K562 (cell line): ENCODE measurements around the gene SERTAD3. TPM values are rescaled to one million over a fixed set of nuclear protein-coding genes. Genes with fewer than 3 reads are reported as not detected.

ENCODE experiments used
- BRF2 ChIP-seq: IDR thresholded peaks from 3 replicates; pipeline ENCODE4 v1.6.1; 2011; ENCODE audit warnings: borderline replicate concordance, mild to moderate bottlenecking; ENCODE audit not compliant: insufficient read length, insufficient read depth
- CBX2 ChIP-seq: fragments of 200-600 bp; sonication (generic); IDR thresholded peaks from one replicate; pipeline ENCODE4 v1.6.1; 2012; ENCODE audit warnings: mild to moderate bottlenecking, low read length, inconsistent platforms; ENCODE audit not compliant: insufficient read depth, poor library complexity, severe bottlenecking
- HNRNPLL ChIP-seq: fragments of 200-400 bp; formaldehyde crosslinking; IDR thresholded peaks from 2 replicates; pipeline ENCODE4 v1.6.1; 2017; ENCODE audit warnings: low read length, low read depth, mild to moderate bottlenecking; ENCODE audit not compliant: poor library complexity, severe bottlenecking
- ILK ChIP-seq: fragments of 450-650 bp; IDR thresholded peaks from 2 replicates; pipeline ENCODE4 v1.6.1; 2016; ENCODE audit warnings: missing genetic modification characterization, low read depth, mild to moderate bottlenecking, missing compliant biosample characterization, moderate library complexity, borderline replicate concordance
- IRF9 ChIP-seq: fragments of 450-650 bp; IDR thresholded peaks from 2 replicates; pipeline ENCODE4 v1.6.1; 2016; ENCODE audit warnings: missing biosample characterization, missing genetic modification characterization
- LEF1 ChIP-seq: fragments of 450-650 bp; IDR thresholded peaks from 2 replicates; pipeline ENCODE4 v1.6.1; 2016; ENCODE audit warnings: mild to moderate bottlenecking
- NBN ChIP-seq: fragments of 450-650 bp; IDR thresholded peaks from 2 replicates; pipeline ENCODE4 v1.6.1; 2016; ENCODE audit warnings: low read depth, mild to moderate bottlenecking
- NCOA2 ChIP-seq, 2 experiments: fragments of 450-650 bp; IDR thresholded peaks; 2 replicates each; pipeline ENCODE4 v1.6.1; 2018; ENCODE audit warnings: mild to moderate bottlenecking in 2 of 2, moderate library complexity in 1 of 2; ENCODE audit not compliant: partially characterized antibody in 2 of 2
- NCOR1 ChIP-seq: fragments of 450-650 bp; IDR thresholded peaks from 2 replicates; pipeline ENCODE4 v1.6.1; 2016; ENCODE audit warnings: mild to moderate bottlenecking, moderate library complexity
- NFE2 ChIP-seq: IDR thresholded peaks from 2 replicates; pipeline ENCODE4 v1.6.1; 2014; ENCODE audit warnings: antibody characterized with exemption, low read depth
- NFE2L1 ChIP-seq: fragments of 450-650 bp; IDR thresholded peaks from 2 replicates; pipeline ENCODE4 v1.6.1; 2016; ENCODE audit warnings: missing genetic modification characterization, low read depth, mild to moderate bottlenecking, missing compliant biosample characterization, moderate library complexity, borderline replicate concordance
- PHTF2 ChIP-seq: fragments of 250-450 bp; sonication (Bioruptor Pico); IDR thresholded peaks from 2 replicates; pipeline ENCODE4 v1.5.0; 2021; ENCODE audit warnings: mild to moderate bottlenecking
- POLR2AphosphoS2 ChIP-seq: IDR thresholded peaks from 2 replicates; pipeline ENCODE4 v1.6.1; 2012; ENCODE audit warnings: low read length, improper control_type of control experiment
- SPI1 ChIP-seq: IDR thresholded peaks from 2 replicates; pipeline ENCODE4 v1.6.1; 2011; ENCODE audit warnings: low read depth, low read length, control low read depth, borderline replicate concordance
- ZBTB2 ChIP-seq: fragments of 450-650 bp; IDR thresholded peaks from 2 replicates; pipeline ENCODE4 v1.6.1; 2016; ENCODE audit warnings: antibody characterized with exemption
- ZFP91 ChIP-seq: sonication (generic); formaldehyde crosslinking; IDR thresholded peaks from 2 replicates; pipeline ENCODE4 v1.8.0; 2022; ENCODE audit warnings: mild to moderate bottlenecking, missing genetic modification reagents
- ZNF212 ChIP-seq: fragments of 450-650 bp; formaldehyde crosslinking; IDR thresholded peaks from 2 replicates; pipeline ENCODE4 v1.4.0; 2020; ENCODE audit warnings: mild to moderate bottlenecking
- ZNF224 ChIP-seq: sonication (generic); formaldehyde crosslinking; IDR thresholded peaks from 2 replicates; pipeline ENCODE4 v1.8.0; 2022; ENCODE audit warnings: mild to moderate bottlenecking, missing genetic modification reagents
- ZNF408 ChIP-seq: fragments of 250-450 bp; sonication (Bioruptor Pico); IDR thresholded peaks from 2 replicates; pipeline ENCODE4 v1.4.0; 2020; ENCODE audit warnings: low read depth, mild to moderate bottlenecking, moderate library complexity
- ZNF445 ChIP-seq: fragments of 250-450 bp; sonication (Bioruptor Pico); IDR thresholded peaks from 2 replicates; pipeline ENCODE4 v1.4.0; 2020; ENCODE audit warnings: low read depth, mild to moderate bottlenecking, moderate library complexity
- ZNF561 ChIP-seq: fragments of 450-650 bp; formaldehyde crosslinking; conservative IDR thresholded peaks from 2 replicates; pipeline ENCODE4 v1.4.0; 2020; ENCODE audit warnings: mild to moderate bottlenecking, moderate library complexity
- ZNF589 ChIP-seq: fragments of 200-800 bp; sonication (Bioruptor generic); IDR thresholded peaks from 2 replicates; pipeline ENCODE4 v1.6.1; 2016; ENCODE audit warnings: low read depth, missing genetic modification characterization, missing compliant biosample characterization
- ZNF780A ChIP-seq: fragments of 250-450 bp; sonication (Bioruptor Pico); IDR thresholded peaks from 2 replicates; pipeline ENCODE4 v1.5.0; 2021; ENCODE audit warnings: mild to moderate bottlenecking
- polyA plus RNA-seq, 8 experiments: library from polyadenylated mRNA; depleted of rRNA in 4 of 8; stranded (reverse) in 5 of 8; unstranded in 3 of 8; fragments of >200 nt; fragmentation: Nextera tagmentation in 2 of 8; fragmentation: Illumina TruSeq in 1 of 8; extraction: Ambion mirVana in 2 of 8; extraction: Trizol in 1 of 8; gene quantifications; 2 replicates each; pipeline versions ENCODE4 v1.2.1 to v1.2.3, GENCODE V29; 2011 to 2014; ENCODE audit warnings: inconsistent platforms in 1 of 8, missing spikeins in 1 of 8
- total RNA-seq, 7 experiments: library from RNA; depleted of rRNA in 6 of 7; stranded (reverse); fragments of >200 nt in 6 of 7; fragmentation: Illumina TruSeq in 2 of 7; extraction: Trizol in 2 of 7; gene quantifications; 2 replicates each; pipeline versions ENCODE4 v1.2.1 to v1.2.3, GENCODE V29; 2011 to 2021; ENCODE audit warnings: low replicate concordance in 1 of 7

The SERTAD3 gene
- total and polyA plus RNA-seq, 9 of the 15 experiments (the other 6 are each of a cell fraction or from before 2014, with no cell fraction given), result 5.4 to 28.9 (median 17.5) TPM

GRCh38 chr19:40420766-40421765 is 23.1 kb downstream of the SERTAD3 start (continued):
- 0 out of 2 replicates have a peak, but pooled peaks have one; percentile 62 for TF ChIP-seq ZBTB2
- TF ChIP-seq CBX2, result no peak
- TF ChIP-seq ILK (tag), result no peak
- no peak for TF ChIP-seq BRF2
- TF ChIP-seq ZNF445 (CRISPR knock-in tag), result no peak
- no peak for TF ChIP-seq IRF9 (tag)
- 0 out of 2 replicates have a peak, but pooled peaks have one; percentile 2 for TF ChIP-seq NFE2
- no peak for TF ChIP-seq NFE2L1 (tag)
- no peak for TF ChIP-seq PHTF2 (CRISPR knock-in tag)
- no peak for TF ChIP-seq NCOA2 (IDR thresholded peaks at IDR 0.05; ENCODE audit: partially characterized antibody in 2 of 2)
- no peak for TF ChIP-seq ZNF561
- TF ChIP-seq ZNF224 (CRISPR knock-in tag), result no peak
- no peak for TF ChIP-seq ZNF212 (CRISPR knock-in tag)
- no peak for TF ChIP-seq ZNF780A (CRISPR knock-in tag)
- no peak for TF ChIP-seq ZNF408
- TF ChIP-seq NCOR1, result peak; percentile 77
- TF ChIP-seq ZFP91 (CRISPR knock-in tag), result no peak
- no peak; the same call in 1 of the 2 replicates for TF ChIP-seq POLR2AphosphoS2
- TF ChIP-seq SPI1, result no peak
- 0 out of 2 replicates have a peak, but pooled peaks have one; percentile 42 for TF ChIP-seq NBN
- no peak for TF ChIP-seq ZNF589 (CRISPR knock-in tag)
- TF ChIP-seq HNRNPLL, result peak; percentile 46
- TF ChIP-seq LEF1, result peak; percentile 79; the same call in 1 of the 2 replicates
